AG09319 (cell line): ENCODE measurements around the gene OR52K1.

Experiments
- DNase-seq: peaks from one replicate; pipeline ENCODE4 v3.0.0-alpha.2; 2010; ENCODE audit warnings: low read depth; ENCODE audit errors: extremely low read depth
- TF ChIP-seq, protein P1 (sequence below): IDR thresholded peaks from 2 replicates; pipeline ENCODE4 v1.5.1; 2011; ENCODE audit warnings: low read depth, mild to moderate bottlenecking, inconsistent platforms, low read length, moderate library complexity

OR52K1 gene

DNA sequence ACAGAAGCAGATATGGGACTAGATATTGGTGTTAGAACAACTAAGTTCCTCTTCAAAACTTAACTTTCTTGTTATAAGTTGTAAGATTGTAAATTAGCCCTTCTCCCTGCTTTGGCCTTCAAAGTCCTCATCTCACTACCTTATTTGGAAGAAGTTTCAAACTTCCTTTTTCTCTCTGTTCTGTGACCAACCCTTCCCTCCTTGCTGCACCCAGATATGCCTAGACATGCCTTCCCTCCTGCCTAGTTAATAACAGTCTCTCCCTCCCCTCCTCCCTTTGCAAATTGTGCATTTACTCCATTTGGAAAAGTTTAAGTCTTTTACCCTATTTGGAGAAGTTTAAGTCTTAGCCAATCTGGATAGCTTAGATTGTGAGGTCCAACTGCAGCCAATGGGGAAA is 28.4 kb upstream of the OR52K1 start:
- TF ChIP-seq, protein P1, sequence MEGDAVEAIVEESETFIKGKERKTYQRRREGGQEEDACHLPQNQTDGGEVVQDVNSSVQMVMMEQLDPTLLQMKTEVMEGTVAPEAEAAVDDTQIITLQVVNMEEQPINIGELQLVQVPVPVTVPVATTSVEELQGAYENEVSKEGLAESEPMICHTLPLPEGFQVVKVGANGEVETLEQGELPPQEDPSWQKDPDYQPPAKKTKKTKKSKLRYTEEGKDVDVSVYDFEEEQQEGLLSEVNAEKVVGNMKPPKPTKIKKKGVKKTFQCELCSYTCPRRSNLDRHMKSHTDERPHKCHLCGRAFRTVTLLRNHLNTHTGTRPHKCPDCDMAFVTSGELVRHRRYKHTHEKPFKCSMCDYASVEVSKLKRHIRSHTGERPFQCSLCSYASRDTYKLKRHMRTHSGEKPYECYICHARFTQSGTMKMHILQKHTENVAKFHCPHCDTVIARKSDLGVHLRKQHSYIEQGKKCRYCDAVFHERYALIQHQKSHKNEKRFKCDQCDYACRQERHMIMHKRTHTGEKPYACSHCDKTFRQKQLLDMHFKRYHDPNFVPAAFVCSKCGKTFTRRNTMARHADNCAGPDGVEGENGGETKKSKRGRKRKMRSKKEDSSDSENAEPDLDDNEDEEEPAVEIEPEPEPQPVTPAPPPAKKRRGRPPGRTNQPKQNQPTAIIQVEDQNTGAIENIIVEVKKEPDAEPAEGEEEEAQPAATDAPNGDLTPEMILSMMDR: no peak
- DNase-seq: no peak

DNA sequence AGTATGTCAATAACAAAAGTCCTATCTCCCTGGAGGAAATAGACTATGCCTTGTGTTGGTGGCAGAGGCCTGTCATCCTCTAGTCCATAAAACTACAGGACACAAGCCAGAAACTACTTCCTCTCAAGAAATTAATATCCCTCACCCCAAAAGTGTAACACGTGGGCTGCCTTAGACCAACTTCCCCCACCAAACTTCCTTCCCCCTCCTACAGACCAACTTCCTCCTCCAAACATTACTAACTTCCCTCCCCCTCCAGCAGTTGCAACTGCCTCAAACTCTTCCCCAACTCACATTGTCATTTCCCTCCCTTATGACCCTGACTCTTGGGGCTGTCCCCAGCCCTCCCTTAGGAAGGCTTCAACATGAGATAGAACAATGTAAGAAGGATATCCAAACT is 27.0 kb upstream of the OR52K1 start:
- DNase-seq: no peak
- TF ChIP-seq, protein P1: no peak

DNA sequence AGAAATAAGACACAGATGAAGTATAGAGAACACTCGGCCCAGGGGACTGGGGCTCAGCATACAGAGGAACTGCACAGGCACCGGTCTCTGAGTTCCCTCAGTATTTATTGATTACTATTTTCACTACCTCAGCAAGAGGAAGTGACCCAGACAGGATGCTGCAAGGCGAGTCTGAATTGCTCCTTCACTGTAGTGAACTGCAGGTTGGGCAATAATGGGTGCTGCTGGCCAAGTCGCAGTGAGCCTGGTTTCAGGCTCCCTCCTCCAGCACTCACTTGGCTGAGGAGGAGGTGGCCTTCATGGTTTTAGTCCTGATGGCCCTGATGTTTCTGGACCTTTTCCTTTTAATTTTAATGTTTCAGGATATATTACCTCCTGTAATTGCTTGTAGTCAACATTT is 22.9 kb upstream of the OR52K1 start:
- DNase-seq: no peak
- TF ChIP-seq, protein P1: no peak

DNA sequence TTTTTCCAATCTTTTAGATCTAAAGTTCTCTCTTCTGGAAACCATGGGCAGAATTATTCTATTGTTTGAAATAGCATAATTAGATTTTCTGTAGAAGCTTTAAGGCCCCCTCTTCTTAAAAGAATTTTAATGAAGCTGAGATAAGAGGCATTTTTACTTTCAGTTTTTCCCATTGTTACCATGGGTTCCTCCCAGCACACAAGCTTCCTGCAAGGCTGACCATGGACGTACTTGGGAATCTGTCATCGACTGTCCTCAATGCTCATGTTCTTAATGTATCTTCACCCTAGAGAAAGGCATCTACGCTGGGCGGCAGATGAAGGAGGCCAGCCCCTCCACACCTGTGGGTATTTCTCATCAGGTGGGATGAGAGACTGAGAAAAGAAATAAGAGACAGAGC is 22.3 kb upstream of the OR52K1 start:
- DNase-seq: no peak
- TF ChIP-seq, protein P1: no peak

DNA sequence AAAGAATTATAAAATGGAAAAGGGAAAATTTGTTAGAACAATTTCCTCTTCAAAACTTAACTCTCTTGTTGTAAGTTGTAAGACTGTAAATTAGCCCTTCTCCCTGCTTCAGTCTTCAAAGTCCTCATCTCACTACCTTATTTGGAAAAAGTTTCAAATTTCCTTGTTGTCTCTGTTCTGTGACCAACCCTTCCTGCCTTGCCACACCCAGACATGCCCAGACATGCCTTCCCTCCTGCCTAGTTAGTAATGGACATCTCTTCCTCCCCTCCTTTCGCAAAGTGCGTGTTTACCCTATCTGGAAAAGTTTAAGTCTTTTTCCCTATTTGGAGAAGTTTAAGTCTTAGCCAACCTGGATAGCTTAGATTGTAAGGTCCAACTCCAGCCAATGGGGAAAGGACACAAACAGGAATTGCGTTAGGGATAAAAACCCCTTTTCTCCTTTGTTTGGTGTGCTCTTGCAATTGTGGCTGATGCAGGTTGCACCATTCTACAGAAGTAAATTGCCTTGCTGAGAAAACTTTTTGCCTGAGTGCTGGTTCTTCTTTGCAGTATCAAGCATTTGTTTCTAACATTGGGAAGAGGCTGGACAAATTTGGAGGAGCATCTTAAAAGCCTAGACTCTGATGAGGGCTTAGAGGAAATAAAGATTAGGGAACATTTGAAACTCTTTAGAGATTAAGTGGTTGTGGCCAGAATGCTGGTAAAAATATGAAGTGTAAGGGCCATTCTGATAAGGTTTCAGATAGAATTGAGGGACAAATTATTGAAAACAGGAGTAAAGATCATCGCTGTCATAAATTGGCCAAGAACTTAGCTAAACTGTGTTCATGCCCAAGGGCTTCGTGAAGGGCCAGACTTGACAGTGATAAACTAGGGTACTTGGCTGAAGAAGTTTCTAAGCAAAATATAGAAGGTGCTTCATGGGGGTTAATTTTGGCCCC is 18.0 kb upstream of the OR52K1 start:
- TF ChIP-seq, protein P1: no peak
- no peak for DNase-seq

DNA sequence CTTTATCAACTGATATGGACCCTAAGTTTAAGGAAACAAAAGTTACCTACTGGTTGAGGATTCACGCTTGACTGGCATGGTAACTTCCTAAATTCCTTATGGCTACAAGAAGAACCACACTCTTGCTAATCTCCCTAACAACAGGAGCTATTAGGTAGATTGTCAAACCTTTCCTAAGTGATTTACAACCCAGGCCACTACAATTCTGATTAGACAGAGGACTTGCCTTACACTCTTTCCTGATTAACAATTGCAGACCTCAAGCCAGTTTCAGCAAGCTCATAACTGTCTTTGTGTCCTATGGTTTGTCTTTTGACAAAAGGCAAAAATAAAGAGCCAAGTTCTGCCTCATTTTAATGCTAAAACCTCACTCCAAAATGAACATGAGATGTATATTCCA is 17.0 kb upstream of the OR52K1 start:
- TF ChIP-seq, protein P1: no peak
- DNase-seq: no peak

DNA sequence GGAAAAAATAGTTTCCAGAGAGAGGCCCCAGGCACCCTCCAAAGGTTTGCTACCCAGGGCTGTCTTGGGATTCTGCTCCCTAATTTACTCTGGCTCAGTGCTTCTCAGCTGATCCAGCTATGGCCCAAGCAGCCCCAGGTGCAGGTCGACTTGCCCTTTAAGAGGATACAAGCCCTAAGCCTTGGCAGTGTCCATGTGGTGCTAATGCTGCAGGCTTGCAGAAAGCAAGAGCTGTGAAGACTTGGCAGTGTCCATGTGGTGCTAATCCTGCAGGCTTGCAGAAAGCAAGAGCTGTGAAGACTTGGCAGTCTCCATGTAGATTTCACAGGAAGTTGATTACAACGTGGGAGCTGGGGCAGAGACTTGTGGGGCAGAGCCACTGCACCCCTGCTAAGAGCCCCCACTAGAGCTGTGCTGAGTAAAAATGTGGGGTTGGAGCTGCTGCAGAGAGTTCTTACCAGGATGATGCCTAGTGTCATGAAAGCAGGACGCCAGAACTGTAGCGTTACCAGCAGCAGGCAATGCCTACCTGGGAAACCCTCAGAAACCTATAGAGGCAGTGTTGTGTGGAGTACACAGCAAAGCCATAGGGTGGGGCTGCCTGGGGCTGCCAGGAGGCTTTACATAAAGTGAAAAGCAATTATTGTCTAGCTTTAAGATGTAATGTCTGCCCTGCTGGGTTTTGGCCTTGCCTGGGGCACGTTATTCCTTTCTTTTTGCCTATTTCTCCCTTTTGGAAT is 16.1 kb upstream of the OR52K1 start:
- DNase-seq: no peak
- TF ChIP-seq, protein P1: no peak
